Liver (tissue), 9 donors: ENCODE results near the gene LY86. TPM values are rescaled to one million over a fixed set of nuclear protein-coding genes. Genes with fewer than 3 reads are reported as not detected.

Experiments used
- DNase-seq: peaks from one replicate; pipeline ENCODE4 v3.0.0-alpha.2; 2017; ENCODE audit warnings: low spot score
- H3K27ac ChIP-seq, 2 donors: one replicate each; pipeline ENCODE4 v1.7.0; 2013; ENCODE audit warnings: inconsistent platforms in 2 of 2, low read length in 2 of 2, control low read depth in 1 of 2, low read depth in 1 of 2, mild to moderate bottlenecking in 1 of 2
- H3K27me3 ChIP-seq, 4 donors: one replicate each; pipeline versions ENCODE4 v1.6.1 to v1.7.0; 2013; ENCODE audit warnings: low read length in 3 of 4, inconsistent platforms in 1 of 4, mild to moderate bottlenecking in 1 of 4, moderate library complexity in 1 of 4; ENCODE audit not compliant: control insufficient read depth in 4 of 4, insufficient read depth in 4 of 4
- H3K36me3 ChIP-seq, 4 donors: one replicate each; pipeline versions ENCODE4 v1.6.1 to v1.7.0; 2013; ENCODE audit warnings: low read length in 3 of 4, mild to moderate bottlenecking in 3 of 4, low read depth in 1 of 4, moderate library complexity in 1 of 4; ENCODE audit not compliant: control insufficient read depth in 4 of 4, insufficient read depth in 3 of 4
- H3K4me1 ChIP-seq, 4 donors: one replicate each; pipeline versions ENCODE4 v1.6.1 to v1.7.0; 2013; ENCODE audit warnings: low read length in 3 of 4, mild to moderate bottlenecking in 3 of 4, moderate library complexity in 1 of 4; ENCODE audit not compliant: control insufficient read depth in 4 of 4, insufficient read depth in 4 of 4
- H3K4me3 ChIP-seq, 3 donors: one replicate each; pipeline versions ENCODE4 v1.6.1 to v1.7.0; 2013; ENCODE audit warnings: low read length in 3 of 3, control low read depth in 1 of 3, low read depth in 1 of 3, mild to moderate bottlenecking in 1 of 3
- H3K9ac ChIP-seq, 2 donors: one replicate each; pipeline ENCODE4 v1.7.0; 2013; ENCODE audit warnings: low read length in 2 of 2, mild to moderate bottlenecking in 2 of 2, moderate library complexity in 2 of 2, control low read depth in 1 of 2, low read depth in 1 of 2
- H3K9me3 ChIP-seq, 4 donors: one replicate each; pipeline versions ENCODE4 v1.6.1 to v1.7.0; 2013; ENCODE audit warnings: low read length in 3 of 4; ENCODE audit not compliant: control insufficient read depth in 4 of 4
- EGR1 ChIP-seq, 2 donors: IDR thresholded peaks; 2 replicates each; pipeline ENCODE4 v1.6.1; 2016 to 2018; ENCODE audit warnings: antibody characterized with exemption in 2 of 2, low read depth in 2 of 2
- FOXA1 ChIP-seq: IDR thresholded peaks from 2 replicates; pipeline ENCODE4 v1.6.1; 2016; ENCODE audit warnings: antibody characterized with exemption
- HNF4A ChIP-seq, 2 donors: conservative IDR thresholded peaks; 2 replicates each; pipeline ENCODE4 v1.6.1; 2016; ENCODE audit warnings: antibody characterized with exemption in 2 of 2, mild to moderate bottlenecking in 2 of 2
- JUND ChIP-seq, 2 donors: IDR thresholded peaks; 2 replicates each; pipeline ENCODE4 v1.6.1; 2016; ENCODE audit warnings: antibody characterized with exemption in 2 of 2
- MAX ChIP-seq: IDR thresholded peaks from 2 replicates; pipeline ENCODE4 v1.6.1; 2016; ENCODE audit warnings: antibody characterized with exemption
- NR2F2 ChIP-seq: IDR thresholded peaks from 2 replicates; pipeline ENCODE4 v1.6.1; 2016; ENCODE audit warnings: antibody characterized with exemption
- RAD21 ChIP-seq, 2 donors: IDR thresholded peaks; 2 replicates each; pipeline ENCODE4 v1.6.1; 2016; ENCODE audit warnings: antibody characterized with exemption in 2 of 2, mild to moderate bottlenecking in 2 of 2
- REST ChIP-seq: IDR thresholded peaks from 2 replicates; pipeline ENCODE4 v1.6.1; 2016; ENCODE audit warnings: antibody characterized with exemption, mild to moderate bottlenecking
- SP1 ChIP-seq: IDR thresholded peaks from 2 replicates; pipeline ENCODE4 v1.6.1; 2018; ENCODE audit warnings: antibody characterized with exemption, mild to moderate bottlenecking
- WGBS: extraction: QIAGEN DNeasy Blood & Tissue Kit; methylation state at CpG from one replicate; pipeline ENCODE4 v1.1.7; 2013; 5-methylcytosine and 5-hydroxymethylcytosine counted together
- polyA plus RNA-seq, 2 donors: library from polyadenylated mRNA; stranded (reverse) in 1 of 2; unstranded in 1 of 2; fragments of 200-250 nt in 1 of 2; fragments of >200 nt in 1 of 2; fragmentation: Nextera tagmentation in 1 of 2; extraction: Ambion mirVana in 1 of 2; gene quantifications; one replicate each; pipeline versions ENCODE4 v1.2.1 to v1.2.3, GENCODE V29; 2013 to 2015
- total RNA-seq, 2 donors: library from RNA; depleted of rRNA; stranded (reverse); fragments of >200 nt; gene quantifications; one replicate each; pipeline ENCODE4 v1.2.3, GENCODE V29; 2014
- TF ChIP-seq, protein P1 (sequence below): IDR thresholded peaks from 2 replicates; pipeline ENCODE4 v1.6.1; 2016; ENCODE audit warnings: antibody characterized with exemption
- donor health status: healthy.
- donor health status: healthy.
- donor health status: healthy.
- donor health status: healthy.
- donor health status: healthy.

Gene LY86
- total and polyA plus RNA-seq, 4 donors: 1.4 to 7.8 (median 3.7) TPM

DNA sequence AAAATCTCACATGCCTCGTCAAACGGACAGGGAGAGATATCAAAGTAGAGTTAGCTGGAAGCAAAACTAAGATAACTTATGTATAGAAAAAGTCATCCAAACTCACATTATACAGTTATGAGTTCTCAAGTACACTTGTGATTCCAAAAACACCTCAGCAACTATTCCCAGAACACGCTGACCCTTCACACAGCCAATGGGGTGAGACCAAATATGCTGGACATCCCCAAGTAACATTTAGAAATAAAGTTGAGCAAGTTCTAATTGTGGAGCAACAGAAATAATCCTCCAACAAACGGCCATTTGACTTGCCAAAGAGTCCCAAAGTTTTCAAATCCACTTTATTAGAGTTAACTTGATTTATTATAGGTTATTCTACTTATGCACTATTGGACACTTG, 52.4 kb downstream of the LY86 start (continued):
- TF ChIP-seq HNF4A (conservative IDR thresholded peaks at IDR 0.05): no peak

- Histone ChIP-seq H3K9ac (no peak overlapping the region), H3K27me3 (no peaks in the 10 kb centered on the region), H3K27ac (no peak overlapping the region), H3K36me3 (no peaks in the 10 kb centered on the region), H3K4me1 (no peaks in the 10 kb centered on the region), H3K9me3 (no peaks in the 10 kb centered on the region), H3K4me3 (no peak overlapping the region)
- no peak for DNase-seq
- WGBS: 92% methylated on average over 8 of the region's 8 CpGs
- TF ChIP-seq NR2F2 (no peak), FOXA1 (no peak), EGR1 (IDR thresholded peaks at IDR 0.05; ENCODE audit: low read depth in 2 of 2) (no peak), REST (no peak), SP1 (no peak), MAX (no peak), RAD21 (IDR thresholded peaks at IDR 0.05) (no peak), JUND (IDR thresholded peaks at IDR 0.05) (no peak)
- TF ChIP-seq, protein P1, sequence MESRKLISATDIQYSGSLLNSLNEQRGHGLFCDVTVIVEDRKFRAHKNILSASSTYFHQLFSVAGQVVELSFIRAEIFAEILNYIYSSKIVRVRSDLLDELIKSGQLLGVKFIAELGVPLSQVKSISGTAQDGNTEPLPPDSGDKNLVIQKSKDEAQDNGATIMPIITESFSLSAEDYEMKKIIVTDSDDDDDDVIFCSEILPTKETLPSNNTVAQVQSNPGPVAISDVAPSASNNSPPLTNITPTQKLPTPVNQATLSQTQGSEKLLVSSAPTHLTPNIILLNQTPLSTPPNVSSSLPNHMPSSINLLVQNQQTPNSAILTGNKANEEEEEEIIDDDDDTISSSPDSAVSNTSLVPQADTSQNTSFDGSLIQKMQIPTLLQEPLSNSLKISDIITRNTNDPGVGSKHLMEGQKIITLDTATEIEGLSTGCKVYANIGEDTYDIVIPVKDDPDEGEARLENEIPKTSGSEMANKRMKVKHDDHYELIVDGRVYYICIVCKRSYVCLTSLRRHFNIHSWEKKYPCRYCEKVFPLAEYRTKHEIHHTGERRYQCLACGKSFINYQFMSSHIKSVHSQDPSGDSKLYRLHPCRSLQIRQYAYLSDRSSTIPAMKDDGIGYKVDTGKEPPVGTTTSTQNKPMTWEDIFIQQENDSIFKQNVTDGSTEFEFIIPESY: no peak
Observed at GRCh38 chr6:6643398-6643797, 54.9 kb downstream of the LY86 start.

DNA sequence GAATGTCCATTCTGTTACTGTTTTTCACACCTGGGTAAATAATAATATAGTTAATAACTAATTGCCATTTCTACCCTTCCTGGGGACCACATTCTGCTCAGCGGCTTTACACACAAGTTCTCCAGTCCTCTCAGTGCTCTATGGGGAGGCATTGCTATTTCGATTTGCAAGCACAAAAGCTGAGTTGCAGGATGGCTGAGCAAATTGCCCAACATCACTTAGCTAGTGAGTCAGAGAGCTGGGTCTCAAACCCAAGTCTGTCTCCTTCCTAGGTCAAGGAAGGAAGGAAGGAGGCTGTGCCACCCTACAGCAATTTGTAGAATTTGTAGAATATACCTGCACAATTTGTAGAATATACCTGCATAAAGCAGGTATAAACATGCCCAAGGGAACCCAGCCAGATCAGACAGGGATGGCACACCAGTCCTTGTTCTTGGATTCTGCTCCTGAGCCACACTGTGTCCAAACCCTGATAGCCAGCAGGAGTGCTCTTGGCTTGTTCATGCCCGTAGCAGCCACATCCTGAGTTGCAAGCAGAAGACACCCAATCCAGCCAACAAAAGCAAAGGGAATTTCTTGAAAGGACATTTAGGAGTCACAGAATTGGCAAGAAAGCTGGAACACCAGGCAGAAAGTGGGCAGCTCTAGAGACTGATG, 56.9 kb downstream of the LY86 start:
- 89% methylated on average over 3 of the region's 3 CpGs for WGBS
- TF ChIP-seq MAX: no peak
- H3K4me1 ChIP-seq: no peaks in the 10 kb centered on the region

More for the DNA sequence above, 56.9 kb downstream of the LY86 start:
- H3K27ac ChIP-seq: no peak overlapping the region
- H3K9ac ChIP-seq: no peak overlapping the region
- DNase-seq: no peak
- no peaks in the 10 kb centered on the region for H3K9me3 ChIP-seq
- H3K4me3 ChIP-seq: no peak overlapping the region
- no peaks in the 10 kb centered on the region for H3K36me3 ChIP-seq
- no peaks in the 10 kb centered on the region for H3K27me3 ChIP-seq
